OCI-LY7 (cell line): ENCODE results near the gene CCBE1.

Experiments used
- EZH2phosphoT487 ChIP-seq: fragments of 200-600 bp; sonication (generic); IDR thresholded peaks from 2 replicates; pipeline ENCODE4 v1.6.1; 2018; ENCODE audit warnings: low read depth, borderline replicate concordance, mild to moderate bottlenecking, mixed run types, antibody characterized with exemption, low read length, moderate library complexity, mixed read lengths
- TF ChIP-seq, protein P1 (sequence below): fragments of 200-600 bp; sonication (generic); conservative IDR thresholded peaks from 2 replicates; pipeline ENCODE4 v1.5.1; 2014; ENCODE audit warnings: mild to moderate bottlenecking, antibody characterized with exemption, low read length, moderate library complexity, mixed read lengths

DNA sequence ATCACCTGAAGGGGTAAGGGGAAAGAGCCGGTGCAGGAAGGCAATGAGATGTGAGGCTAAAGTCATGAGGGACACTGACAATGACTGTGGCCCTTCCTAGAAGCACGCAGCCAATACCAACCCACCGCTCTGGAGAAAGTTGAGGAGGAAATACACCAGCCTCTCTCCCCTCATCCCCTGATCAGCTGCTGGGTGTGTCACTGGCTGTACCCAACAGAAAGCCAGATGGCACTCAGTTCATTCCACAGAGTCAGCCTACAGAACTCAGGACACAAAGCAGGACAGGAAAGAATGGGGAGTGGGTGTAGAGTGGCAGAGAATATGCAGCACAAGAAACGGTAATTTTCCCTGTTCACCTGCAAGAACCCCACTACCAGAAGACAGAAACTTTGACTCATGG lies 29.7 kb downstream of the CCBE1 start:
- TF ChIP-seq, protein P1, sequence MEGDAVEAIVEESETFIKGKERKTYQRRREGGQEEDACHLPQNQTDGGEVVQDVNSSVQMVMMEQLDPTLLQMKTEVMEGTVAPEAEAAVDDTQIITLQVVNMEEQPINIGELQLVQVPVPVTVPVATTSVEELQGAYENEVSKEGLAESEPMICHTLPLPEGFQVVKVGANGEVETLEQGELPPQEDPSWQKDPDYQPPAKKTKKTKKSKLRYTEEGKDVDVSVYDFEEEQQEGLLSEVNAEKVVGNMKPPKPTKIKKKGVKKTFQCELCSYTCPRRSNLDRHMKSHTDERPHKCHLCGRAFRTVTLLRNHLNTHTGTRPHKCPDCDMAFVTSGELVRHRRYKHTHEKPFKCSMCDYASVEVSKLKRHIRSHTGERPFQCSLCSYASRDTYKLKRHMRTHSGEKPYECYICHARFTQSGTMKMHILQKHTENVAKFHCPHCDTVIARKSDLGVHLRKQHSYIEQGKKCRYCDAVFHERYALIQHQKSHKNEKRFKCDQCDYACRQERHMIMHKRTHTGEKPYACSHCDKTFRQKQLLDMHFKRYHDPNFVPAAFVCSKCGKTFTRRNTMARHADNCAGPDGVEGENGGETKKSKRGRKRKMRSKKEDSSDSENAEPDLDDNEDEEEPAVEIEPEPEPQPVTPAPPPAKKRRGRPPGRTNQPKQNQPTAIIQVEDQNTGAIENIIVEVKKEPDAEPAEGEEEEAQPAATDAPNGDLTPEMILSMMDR = no peak
- no peak for TF ChIP-seq EZH2phosphoT487
